ENCODE measurements around the gene MMP17.
A peak's percentile ranks its signal among the peaks of the same experiment; 100 is the strongest.

The MMP17 gene

GRCh38 chr12:131827961-131828534, at the start of gene MMP17:
TSS of gene MMP17 (plus strand) at chr12:131828393. CDS start at chr12:131828495, 102 bp downstream.
- DNase-seq: no peak

GRCh38 chr12:131779027-131779426, 49.2 kb upstream of the MMP17 start:
- DNase-seq: no peak

GRCh38 chr12:131782061-131782460, 46.1 kb upstream of the MMP17 start:
- no peak for DNase-seq

GRCh38 chr12:131783915-131784541, 44.2 kb upstream of the MMP17 start:
- DNase-seq: peak; percentile 23

GRCh38 chr12:131784909-131785762, 43.1 kb upstream of the MMP17 start:
- no peak for DNase-seq

GRCh38 chr12:131785763-131786330, 42.3 kb upstream of the MMP17 start:
- DNase-seq: no peak

GRCh38 chr12:131786331-131786730, 41.9 kb upstream of the MMP17 start:
- no peak for DNase-seq

GRCh38 chr12:131787143-131787660, 41.0 kb upstream of the MMP17 start:
- DNase-seq: no peak

GRCh38 chr12:131788070-131788469, 40.1 kb upstream of the MMP17 start:
- no peak for DNase-seq

GRCh38 chr12:131789638-131790037, 38.6 kb upstream of the MMP17 start:
- no peak for DNase-seq

- DNase-seq: no peak
Measured at GRCh38 chr12:131793243-131794022, 34.8 kb upstream of the MMP17 start.

- no peak for DNase-seq
Measured at GRCh38 chr12:131794061-131794460, 34.1 kb upstream of the MMP17 start.

GRCh38 chr12:131794573-131794972, 33.6 kb upstream of the MMP17 start:
- DNase-seq: no peak

GRCh38 chr12:131795064-131795463, 33.1 kb upstream of the MMP17 start:
- DNase-seq: no peak

- DNase-seq: no peak
Measured at GRCh38 chr12:131795690-131796410, 32.3 kb upstream of the MMP17 start.

GRCh38 chr12:131796411-131796736, 31.8 kb upstream of the MMP17 start:
- no peak for DNase-seq

GRCh38 chr12:131796754-131797587, 31.2 kb upstream of the MMP17 start:
- no peak for DNase-seq

- no peak for DNase-seq
Measured at GRCh38 chr12:131797588-131797934, 30.6 kb upstream of the MMP17 start.

- DNase-seq: no peak
Measured at GRCh38 chr12:131799195-131799594, 29.0 kb upstream of the MMP17 start.

- no peak for DNase-seq
Measured at GRCh38 chr12:131799828-131800593, 28.2 kb upstream of the MMP17 start.

Measured in activated CD4-positive, alpha-beta T cell treated with anti-CD3 and anti-CD28 coated beads, Interleukin-10, Interleukin-2, amounts not matched to agents 100 ng/mL and 50 ng/mL, durations not matched to agents 16 hours and 8 hours (primary cell).